ENCODE results near the gene FAM20B.

FAM20B gene

DNA sequence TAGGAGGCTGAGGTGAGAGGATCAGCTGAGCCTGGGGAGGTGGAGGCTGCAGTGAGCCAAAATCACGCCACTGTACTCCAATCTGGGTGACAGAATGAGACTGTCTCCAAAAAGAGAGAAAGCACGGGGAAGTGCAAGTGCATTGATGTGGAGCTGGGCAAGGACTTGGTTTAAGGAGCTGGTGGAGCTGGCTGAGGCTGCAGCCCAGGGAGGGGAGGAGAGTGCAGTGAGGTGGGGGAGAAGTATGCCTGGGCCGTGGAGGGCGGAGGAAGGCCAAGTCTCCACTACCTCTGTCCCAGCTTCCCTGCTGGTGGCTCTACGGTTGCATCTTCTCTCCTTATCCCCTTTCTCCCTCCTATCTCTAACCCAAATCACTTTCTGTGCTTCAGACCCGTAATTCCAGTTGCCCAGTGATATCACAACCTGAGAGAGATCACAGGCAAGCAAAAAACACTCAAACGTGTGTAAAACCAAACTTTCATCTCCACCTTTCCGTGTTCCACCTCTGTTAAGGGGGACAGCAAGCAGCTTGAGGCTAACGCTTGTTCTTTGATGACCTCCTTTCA is 67.3 kb downstream of the FAM20B start:
- DNase-seq: no peak

GRCh38 chr1:179094818-179095217 is 69.1 kb downstream of the FAM20B start:
- DNase-seq: no peak

DNA sequence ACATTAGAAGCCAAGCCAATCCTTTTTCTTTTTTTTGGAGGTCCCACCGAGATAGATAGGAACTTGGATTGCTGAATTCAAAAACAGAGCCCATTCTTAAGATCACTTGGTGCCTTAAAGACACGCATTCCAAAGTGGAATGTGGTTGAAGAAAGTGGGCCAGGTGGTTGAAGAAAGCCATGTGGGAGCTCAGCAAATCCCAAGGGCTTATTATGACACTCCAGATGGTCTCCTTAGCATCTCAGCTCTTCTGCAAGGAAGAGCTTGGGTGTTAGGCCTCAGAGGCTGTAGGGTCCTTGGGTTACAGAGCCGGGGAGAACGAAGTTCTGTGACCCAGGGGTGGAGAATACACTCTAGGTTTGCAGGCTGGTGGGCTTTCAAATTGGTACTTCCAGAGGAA is 69.7 kb downstream of the FAM20B start:
- DNase-seq: no peak

DNA sequence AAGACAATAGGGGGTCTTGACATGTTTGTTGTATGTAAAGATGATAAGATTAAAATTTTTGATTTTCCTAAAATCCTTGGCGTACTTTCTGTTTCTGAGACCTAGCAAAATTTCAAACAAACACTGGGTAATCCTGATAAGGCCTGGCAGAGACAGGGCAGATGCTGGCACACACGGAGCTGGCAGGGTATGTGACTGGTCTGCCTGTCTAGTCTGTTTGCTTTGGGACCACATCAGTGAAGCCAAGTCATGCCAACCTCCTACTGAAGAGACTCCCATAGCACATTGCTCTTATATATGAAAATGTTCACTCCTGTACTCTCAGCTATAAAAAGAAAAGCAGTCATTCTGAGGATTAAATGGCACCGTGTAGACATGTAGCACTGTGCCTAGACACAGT is 70.2 kb downstream of the FAM20B start:
- DNase-seq: no peak

DNA sequence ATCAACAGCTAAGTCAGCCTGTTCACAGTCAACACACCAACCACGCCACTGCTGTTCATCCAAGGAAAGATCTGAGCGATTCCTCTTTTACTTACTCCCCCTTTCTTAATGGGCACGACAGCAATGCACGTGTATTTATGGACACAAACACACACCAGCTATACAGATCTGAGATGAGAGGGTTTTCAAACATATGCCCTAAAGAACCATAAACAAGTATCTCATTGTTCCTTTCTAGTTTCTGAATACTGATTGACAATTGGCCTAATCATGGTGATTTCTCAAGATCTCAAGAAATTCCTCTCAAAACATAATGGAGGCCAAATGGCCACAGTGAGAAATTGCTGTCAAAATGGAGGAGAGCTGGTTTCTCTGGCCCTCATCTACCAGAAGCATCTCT is 74.2 kb downstream of the FAM20B start:
- DNase-seq: no peak

DNA sequence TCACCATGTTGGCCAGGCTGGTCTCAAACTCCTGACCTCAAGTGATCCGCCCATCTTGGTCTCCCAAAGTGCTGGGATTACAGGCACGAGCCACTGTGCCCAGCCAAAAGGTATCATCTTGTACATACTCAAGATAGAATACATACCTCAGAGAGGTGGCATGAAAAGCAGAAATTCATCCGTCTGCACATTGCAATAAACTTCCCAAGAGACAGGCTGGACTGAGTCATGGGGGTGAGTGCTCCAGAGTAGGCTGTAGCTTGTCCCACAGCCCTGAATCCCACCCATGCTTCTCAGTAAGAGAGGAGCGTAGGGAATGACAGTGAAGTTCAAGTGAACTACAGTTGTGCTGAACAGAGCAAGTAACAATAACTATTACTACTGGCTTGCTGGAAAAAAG is 75.9 kb downstream of the FAM20B start:
- DNase-seq: no peak

DNA sequence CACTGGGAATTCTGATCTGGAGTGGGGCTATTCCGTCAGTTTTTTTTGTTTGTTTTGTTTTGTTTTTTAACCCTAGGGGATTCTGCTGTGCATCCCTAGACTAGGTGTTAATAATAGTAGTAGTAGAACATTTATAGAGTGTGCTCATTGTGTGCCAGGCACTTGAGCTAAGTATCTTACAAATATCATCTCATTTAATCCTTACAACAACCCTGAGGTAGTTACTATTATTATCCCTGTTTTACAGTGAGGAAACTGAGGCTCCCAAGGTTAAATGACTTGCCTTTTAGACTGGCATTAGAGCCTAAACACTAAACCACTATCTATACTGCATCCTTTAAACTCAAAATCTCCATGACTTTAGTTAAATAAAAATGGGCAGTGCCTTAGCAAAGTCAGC is 78.3 kb downstream of the FAM20B start:
- DNase-seq: no peak

- no peak for DNase-seq
Measured at GRCh38 chr1:179104611-179105250, 79.0 kb downstream of the FAM20B start.

GRCh38 chr1:179105393-179105792 is 79.7 kb downstream of the FAM20B start:
- peak; percentile 17 to 31 for DNase-seq

- no peak for DNase-seq
Measured at GRCh38 chr1:179107706-179108629, 82.3 kb downstream of the FAM20B start.

DNA sequence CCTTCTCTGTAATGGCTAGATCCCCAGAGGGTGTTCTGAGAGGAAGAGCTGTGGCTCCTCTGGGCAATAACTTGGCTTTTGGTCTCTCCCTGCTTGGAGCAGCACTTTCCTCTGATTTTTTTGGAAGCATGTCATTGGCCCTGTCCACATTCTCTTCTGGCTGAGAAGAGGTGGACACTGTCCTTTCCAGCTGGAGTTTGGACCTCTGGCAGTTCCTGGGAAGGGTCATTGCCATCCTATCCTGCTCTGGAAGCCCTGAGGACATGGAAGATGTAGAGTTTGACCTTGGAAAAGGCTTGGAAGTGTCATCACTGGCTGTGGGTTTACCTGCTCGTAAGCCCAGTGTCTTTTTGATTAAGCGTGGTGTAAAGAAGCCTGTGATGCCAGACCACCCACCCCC is 83.0 kb downstream of the FAM20B start:
- no peak for DNase-seq

- DNase-seq: no peak
Measured at GRCh38 chr1:179115181-179115580, 89.5 kb downstream of the FAM20B start.

- no peak for DNase-seq
Measured at GRCh38 chr1:179119513-179119912, 93.8 kb downstream of the FAM20B start.

DNA sequence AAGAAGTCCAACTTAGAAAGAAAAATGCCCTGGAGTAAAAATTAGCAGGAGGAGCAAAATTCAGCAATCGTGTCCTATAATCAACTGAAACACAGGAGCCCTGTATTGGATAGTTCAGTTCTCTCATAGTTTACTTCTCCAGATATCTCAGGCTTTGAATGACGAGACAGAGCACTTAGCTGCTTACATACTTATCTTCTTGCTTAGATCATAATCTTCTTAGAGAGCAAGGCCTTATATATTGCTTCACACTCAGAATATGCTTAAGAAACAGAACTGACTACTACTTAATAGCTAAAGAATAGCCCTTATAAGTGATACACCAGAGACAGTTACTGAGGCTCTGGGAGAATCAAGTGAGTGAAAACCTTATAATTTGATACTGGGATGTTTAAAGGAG is 95.0 kb downstream of the FAM20B start:
- DNase-seq: no peak

GRCh38 chr1:179121159-179121938 is 95.7 kb downstream of the FAM20B start:
- DNase-seq: peak; percentile 61 to 73

GRCh38 chr1:179124873-179125272 is 99.2 kb downstream of the FAM20B start:
- DNase-seq: no peak
